IMR-90 (cell line): ENCODE measurements around the gene OTOG. TPM values are rescaled to one million over a fixed set of nuclear protein-coding genes. Genes with fewer than 3 reads are reported as not detected.

Source experiments
- ATAC-seq: fragments of 200-7000 bp; cut with Tn5 transposase; 2 replicates; pipeline ENCODE4 v1.9.1; 2020; ENCODE audit warnings: low read depth, mild to moderate bottlenecking, moderate library complexity
- BruUV-seq: library from RNA; stranded (reverse); fragments of 400-500 nt; replicated peaks from 2 replicates; lab custom pipeline; 2021; lab: Mats Ljungman, UMichigan
- CTCF ChIA-PET: fragments of 300-600 bp; formaldehyde crosslinking; extraction: SDS; loops from one replicate; lab custom pipeline; 2021; ENCODE audit warnings: antibody characterized with exemption; lab: Yijun Ruan, JAX
- POLR2A ChIA-PET: fragments of 300-600 bp; sonication (Branson Sonifier 250); formaldehyde crosslinking; loops from one replicate; lab custom pipeline; 2022; ENCODE audit warnings: antibody characterized with exemption; ENCODE audit not compliant: unreplicated experiment; lab: Charles Lee
- DNase-seq: peaks from one replicate; pipeline ENCODE4 v3.0.0; 2013
- H2AFZ ChIP-seq: replicated peaks from 2 replicates; pipeline ENCODE3; 2013; ENCODE audit warnings: low read length, mild to moderate bottlenecking; ENCODE audit not compliant: poor library complexity
- H2AK5ac ChIP-seq: 2 replicates; pipeline ENCODE4 v1.6.1; 2013; ENCODE audit warnings: low read depth, low read length, inconsistent platforms
- H2AK9ac ChIP-seq: replicated peaks from 2 replicates; pipeline ENCODE3; 2013; ENCODE audit warnings: mild to moderate bottlenecking, low read depth, low read length, moderate library complexity; ENCODE audit not compliant: poor library complexity
- H2BK120ac ChIP-seq: 2 replicates; pipeline ENCODE4 v1.6.1; 2013; ENCODE audit warnings: low read depth, low read length, inconsistent platforms
- H2BK15ac ChIP-seq: 3 replicates; pipeline ENCODE4 v1.6.1; 2013; ENCODE audit warnings: low read depth, low read length, inconsistent platforms
- H2BK20ac ChIP-seq: 2 replicates; pipeline ENCODE4 v1.6.1; 2013; ENCODE audit warnings: low read depth, mild to moderate bottlenecking, inconsistent platforms, low read length, moderate library complexity
- H2BK5ac ChIP-seq: 2 replicates; pipeline ENCODE4 v1.6.1; 2013; ENCODE audit warnings: mild to moderate bottlenecking, low read depth, low read length, inconsistent platforms; ENCODE audit not compliant: poor library complexity, severe bottlenecking
- H3K14ac ChIP-seq: replicated peaks from 2 replicates; pipeline ENCODE4 v1.6.1; 2013; ENCODE audit warnings: low read depth, low read length, inconsistent platforms
- H3K18ac ChIP-seq: 2 replicates; pipeline ENCODE4 v1.6.1; 2013; ENCODE audit warnings: low read depth, low read length, control low read depth
- H3K23ac ChIP-seq: 2 replicates; pipeline ENCODE4 v1.6.1; 2013; ENCODE audit warnings: low read depth, low read length, inconsistent platforms
- H3K27ac ChIP-seq: 2 replicates; pipeline ENCODE4 v1.5.1; 2013; ENCODE audit warnings: mild to moderate bottlenecking, control low read depth, low read length; ENCODE audit not compliant: insufficient read depth
- H3K27me3 ChIP-seq: 2 replicates; pipeline ENCODE4 v1.6.1; 2013; ENCODE audit warnings: low read length; ENCODE audit not compliant: control insufficient read depth, insufficient read depth
- H3K36me3 ChIP-seq: 2 replicates; pipeline ENCODE4 v1.6.1; 2013; ENCODE audit warnings: low read length, mixed read lengths; ENCODE audit not compliant: control insufficient read depth, insufficient read depth
- H3K4ac ChIP-seq: 2 replicates; pipeline ENCODE4 v1.6.1; 2013; ENCODE audit warnings: low read depth, low read length, inconsistent platforms
- H3K4me1 ChIP-seq: 2 replicates; pipeline ENCODE4 v1.6.1; 2013; ENCODE audit warnings: low read length, mixed read lengths; ENCODE audit not compliant: control insufficient read depth, insufficient read depth
- H3K4me2 ChIP-seq: 2 replicates; pipeline ENCODE4 v1.6.1; 2013; ENCODE audit warnings: low read depth, mild to moderate bottlenecking, control low read depth, low read length, moderate library complexity
- H3K4me3 ChIP-seq: 2 replicates; pipeline ENCODE4 v1.5.1; 2013; ENCODE audit warnings: low read depth, mild to moderate bottlenecking, control low read depth, low read length, moderate library complexity; ENCODE audit not compliant: insufficient read depth
- H3K56ac ChIP-seq: 2 replicates; pipeline ENCODE4 v1.6.1; 2013; ENCODE audit warnings: low read length, inconsistent platforms; ENCODE audit not compliant: insufficient read depth; ENCODE audit errors: extremely low read depth
- H3K79me1 ChIP-seq, 2 experiments: 2 replicates each; pipeline ENCODE4 v1.6.1; 2013; ENCODE audit warnings: low read length in 2 of 2, inconsistent platforms in 1 of 2, low read depth in 1 of 2
- H3K9ac ChIP-seq: 2 replicates; pipeline ENCODE4 v1.6.1; 2013; ENCODE audit warnings: low read depth, low read length, control low read depth
- H3K9me1 ChIP-seq: 2 replicates; pipeline ENCODE4 v1.6.1; 2013; ENCODE audit warnings: low read length, inconsistent platforms; ENCODE audit not compliant: insufficient read depth
- H3K9me3 ChIP-seq: 2 replicates; pipeline ENCODE4 v1.6.1; 2013; ENCODE audit warnings: low read length; ENCODE audit not compliant: control insufficient read depth, insufficient read depth
- H4K20me1 ChIP-seq: 2 replicates; pipeline ENCODE4 v1.6.1; 2013; ENCODE audit warnings: low read length, inconsistent platforms; ENCODE audit not compliant: insufficient read depth
- H4K5ac ChIP-seq: 2 replicates; pipeline ENCODE4 v1.6.1; 2013; ENCODE audit warnings: mild to moderate bottlenecking, low read depth, low read length, control low read depth
- H4K8ac ChIP-seq, 2 experiments: 2 replicates each; pipeline ENCODE4 v1.6.1; 2013; ENCODE audit warnings: low read depth in 2 of 2, low read length in 2 of 2, control low read depth in 1 of 2, inconsistent platforms in 1 of 2
- H4K91ac ChIP-seq: 2 replicates; pipeline ENCODE4 v1.6.1; 2013; ENCODE audit warnings: low read depth, low read length, inconsistent platforms; ENCODE audit not compliant: insufficient read depth
- MAZ ChIP-seq: IDR thresholded peaks from 2 replicates; pipeline ENCODE4 v1.6.1; 2012; ENCODE audit warnings: low read depth, mild to moderate bottlenecking, low read length, improper control_type of control experiment, moderate library complexity, borderline replicate concordance
- WGBS, 2 experiments: methylation state at CpG; one replicate each; pipeline versions ENCODE4 v1.1.5 to v1.1.7; 2013; ENCODE audit warnings: missing lambda C conversion rate in 2 of 2; ENCODE audit not compliant: insufficient read length in 1 of 2; ENCODE audit errors: extremely low coverage in 2 of 2; 5-methylcytosine and 5-hydroxymethylcytosine counted together
- dilution Hi-C: fragments of 300-500 bp; cut with HindIII; formaldehyde crosslinking; loops from one replicate; pipeline ENCODE4 v1.14.3; 2018; ENCODE audit warnings: low sequenced_read_pairs; ENCODE audit not compliant: unreplicated experiment
- in situ Hi-C: fragments of 300-500 bp; cut with MboI; formaldehyde crosslinking; loops from 3 replicates; pipeline ENCODE4 v1.14.3; 2019; ENCODE audit warnings: low sequenced_read_pairs, inconsistent platforms, mixed read lengths
- intact Hi-C: fragments of 100-400 bp; cut with micrococcal nuclease; formaldehyde crosslinking; loops from 2 replicates; pipeline ENCODE4 v1.10.0; 2022
- polyA plus RNA-seq, 3 experiments: library from polyadenylated mRNA; depleted of rRNA; stranded (reverse); fragments of >200 nt; gene quantifications; 2 replicates each; pipeline ENCODE4 v1.2.3, GENCODE V29; 2012; ENCODE audit warnings: low replicate concordance in 1 of 3
- total RNA-seq: library from RNA; depleted of rRNA; stranded (reverse); fragments of >200 nt; gene quantifications from 2 replicates; pipeline ENCODE4 v1.2.3, GENCODE V29; 2012; rRNA removed

OTOG gene
- total and polyA plus RNA-seq, 2 of the 4 experiments (the other 2 are of a cell fraction) = not detected

DNA sequence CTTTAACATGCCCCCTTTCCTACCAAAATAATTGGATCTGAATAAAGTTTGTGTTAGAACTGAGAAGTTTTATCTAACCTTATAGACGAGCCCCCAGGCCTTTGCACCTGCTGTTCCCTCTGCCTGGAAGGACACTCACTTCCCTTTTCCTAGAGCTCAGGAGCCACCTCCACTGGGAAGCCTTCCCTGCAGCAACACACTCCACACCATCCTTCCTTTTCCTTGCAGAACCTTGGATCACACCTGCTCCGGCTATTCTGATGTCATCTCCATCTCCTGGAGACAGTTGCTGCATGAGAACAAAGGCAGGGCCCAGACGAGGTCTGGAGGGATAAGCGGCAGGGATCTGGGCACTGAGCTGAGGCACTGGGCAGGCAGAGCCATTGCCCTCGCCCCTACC lies 149.7 kb downstream of the OTOG start:
- no peak overlapping the region for H3K4me3 ChIP-seq
- no peaks in the 10 kb centered on the region for H3K36me3 ChIP-seq
- DNase-seq (no peak), ATAC-seq (no peak)
- no peak overlapping the region for H3K27ac ChIP-seq
- no peak overlapping the region for H2AFZ ChIP-seq
- no peak overlapping the region for H3K23ac ChIP-seq
- CTCF ChIA-PET = interaction anchor here (0.9 kb wide), 1 partner anchor 38 kb away, joined by 5 read pairs; the partner anchor contains the start of gene KCNC1
- no peak overlapping the region for H3K18ac ChIP-seq
- dilution Hi-C loops (no loop called here), in situ Hi-C loops (no loop called here), intact Hi-C loops (loop anchor here (10.0 kb wide), 1 partner anchor 1128 kb away; no protein-coding TSS in a partner anchor)
- no peaks in the 10 kb centered on the region for H4K20me1 ChIP-seq
- H2BK15ac ChIP-seq = no peak overlapping the region
- no peak overlapping the region for H3K4me2 ChIP-seq
- no peak overlapping the region for H3K14ac ChIP-seq
- no peak for TF ChIP-seq MAZ
- peaks cover 44% of the 10 kb centered on the region for H3K27me3 ChIP-seq
- no peak overlapping the region for H4K8ac ChIP-seq
- H2BK20ac ChIP-seq = no peak overlapping the region
- H3K56ac ChIP-seq = no peak overlapping the region
- H2AK9ac ChIP-seq = no peak overlapping the region
- H4K5ac ChIP-seq = no peak overlapping the region
- H4K91ac ChIP-seq = no peak overlapping the region
- H3K9me3 ChIP-seq = no peaks in the 10 kb centered on the region
- no CpG with 5 or more reads among the region's 5 CpGs for WGBS, 2 experiments
- no peak overlapping the region for H2BK5ac ChIP-seq
- H3K9me1 ChIP-seq = no peaks in the 10 kb centered on the region
- H2AK5ac ChIP-seq = no peak overlapping the region
- POLR2A ChIA-PET = no interaction called here
- no peak overlapping the region for H3K4ac ChIP-seq
- no peak overlapping the region for H3K9ac ChIP-seq
- H2BK120ac ChIP-seq = no peak overlapping the region
- no peaks in the 10 kb centered on the region for H3K4me1 ChIP-seq
- H3K79me1 ChIP-seq = no peaks in the 10 kb centered on the region
- BruUV-seq = no TSS peak

Other genes starting within 250 kb of the OTOG start
- 3.9 and 4.1 TPM in 2 replicates for gene NCR3LG1, start 195.5 kb upstream of the OTOG start, total RNA-seq
- 1.5 and 1.7 TPM in 2 replicates for gene NCR3LG1, start 195.5 kb upstream of the OTOG start, polyA plus RNA-seq (2012; rRNA removed)
- gene KCNJ11, start 158.6 kb upstream of the OTOG start, total RNA-seq = not detected in 2 replicates
- not detected in 2 replicates for gene KCNJ11, start 158.6 kb upstream of the OTOG start, polyA plus RNA-seq (2012; rRNA removed)
- gene ABCC8, start 70.4 kb upstream of the OTOG start, total RNA-seq = not detected in 2 replicates
- not detected in 2 replicates for gene ABCC8, start 70.4 kb upstream of the OTOG start, polyA plus RNA-seq (2012; rRNA removed)
- not detected in 2 replicates for gene USH1C, start 2.8 kb upstream of the OTOG start, total RNA-seq
- gene USH1C, start 2.8 kb upstream of the OTOG start, polyA plus RNA-seq (2012; rRNA removed) = not detected in 2 replicates
- gene MYOD1, start 172.3 kb downstream of the OTOG start, total RNA-seq = not detected in 2 replicates
- gene MYOD1, start 172.3 kb downstream of the OTOG start, polyA plus RNA-seq (2012; rRNA removed) = not detected in 2 replicates
- not detected in 2 replicates for gene KCNC1, start 187.5 kb downstream of the OTOG start, total RNA-seq
- gene KCNC1, start 187.5 kb downstream of the OTOG start, polyA plus RNA-seq (2012; rRNA removed) = 0.03 and 0.11 TPM in 2 replicates